GM11168 (cell line): ENCODE data around the gene OCIAD1.
"Not testable (repeated sequence)": the region's sequence is repeated elsewhere in the genome, so short reads cannot be mapped to it uniquely, and the experiment has no call there.

Source experiments
- in situ Hi-C: fragments of 300-500 bp; cut with MboI; formaldehyde crosslinking; loops from one replicate; pipeline ENCODE4 v1.12.0; 2022; ENCODE audit warnings: low sequenced_read_pairs; ENCODE audit not compliant: unreplicated experiment

The OCIAD1 gene

GRCh38 chr4:48830706-48831531 is at the start of gene OCIAD1:
Gene OCIAD1, plus strand, starts transcription at chr4:48831088. Its CDS starts 1,537 bp downstream, at chr4:48832625.
- in situ Hi-C loops: no loop called here

GRCh38 chr4:48781968-48782367 is 48.9 kb upstream of the OCIAD1 start:
- in situ Hi-C loops: no loop called here

- in situ Hi-C loops: no loop called here
Measured at GRCh38 chr4:48785302-48785701, 45.6 kb upstream of the OCIAD1 start.

GRCh38 chr4:48786549-48786948 is 44.3 kb upstream of the OCIAD1 start:
- in situ Hi-C loops: no loop called here

- in situ Hi-C loops: no loop called here
Measured at GRCh38 chr4:48787056-48787455, 43.8 kb upstream of the OCIAD1 start.

GRCh38 chr4:48790561-48790960 is 40.3 kb upstream of the OCIAD1 start:
- in situ Hi-C loops: no loop called here

GRCh38 chr4:48791313-48791712 is 39.6 kb upstream of the OCIAD1 start:
- in situ Hi-C loops: no loop called here

GRCh38 chr4:48792348-48793006 is 38.4 kb upstream of the OCIAD1 start:
- in situ Hi-C loops: no loop called here

- in situ Hi-C loops: no loop called here
Measured at GRCh38 chr4:48795108-48795507, 35.8 kb upstream of the OCIAD1 start.

- in situ Hi-C loops: no loop called here
Measured at GRCh38 chr4:48796191-48796926, 34.5 kb upstream of the OCIAD1 start.

- in situ Hi-C loops: no loop called here
Measured at GRCh38 chr4:48796927-48797679, 33.8 kb upstream of the OCIAD1 start.

GRCh38 chr4:48798117-48798516 is 32.8 kb upstream of the OCIAD1 start:
- in situ Hi-C loops: no loop called here

GRCh38 chr4:48799157-48799556 is 31.7 kb upstream of the OCIAD1 start:
- in situ Hi-C loops: no loop called here

- in situ Hi-C loops: not testable (repeated sequence)
Measured at GRCh38 chr4:48800155-48800554, 30.7 kb upstream of the OCIAD1 start.

GRCh38 chr4:48801016-48801715 is 29.7 kb upstream of the OCIAD1 start:
- in situ Hi-C loops: no loop called here

- in situ Hi-C loops: no loop called here
Measured at GRCh38 chr4:48804584-48805301, 26.1 kb upstream of the OCIAD1 start.

GRCh38 chr4:48812866-48813265 is 18.0 kb upstream of the OCIAD1 start:
- in situ Hi-C loops: no loop called here

- in situ Hi-C loops: no loop called here
Measured at GRCh38 chr4:48813964-48814363, 16.9 kb upstream of the OCIAD1 start.

GRCh38 chr4:48815483-48815882 is 15.4 kb upstream of the OCIAD1 start:
- in situ Hi-C loops: no loop called here
